DND-41 (cell line): ENCODE data around the gene PMFBP1.

ENCODE experiments used
- ATAC-seq: fragments of 200-7000 bp; cut with Tn5 transposase; 3 replicates; pipeline ENCODE4 v1.9.1; 2021; ENCODE audit warnings: low read depth; ENCODE audit not compliant: insufficient read depth
- DNase-seq: peaks from one replicate; pipeline ENCODE4 v3.0.0-alpha.2; 2020
- H2AFZ ChIP-seq: 2 replicates; pipeline ENCODE4 v1.6.0; 2012; ENCODE audit warnings: low read depth, low read length
- H3K27ac ChIP-seq: 2 replicates; pipeline ENCODE4 v1.5.1; 2012; ENCODE audit warnings: low read length, inconsistent platforms
- H3K27me3 ChIP-seq: fragments of 200-600 bp; sonication (generic); 2 replicates; pipeline ENCODE4 v1.6.0; 2012; ENCODE audit warnings: low read length, mild to moderate bottlenecking, inconsistent platforms; ENCODE audit not compliant: insufficient read depth, poor library complexity
- H3K36me3 ChIP-seq: 2 replicates; pipeline ENCODE4 v1.5.1; 2012; ENCODE audit warnings: low read length, inconsistent platforms; ENCODE audit not compliant: insufficient read depth
- H3K4me1 ChIP-seq: 2 replicates; pipeline ENCODE4 v1.5.1; 2012; ENCODE audit warnings: mild to moderate bottlenecking, low read length; ENCODE audit not compliant: insufficient read depth
- H3K4me2 ChIP-seq: 2 replicates; pipeline ENCODE4 v1.6.0; 2012; ENCODE audit warnings: mild to moderate bottlenecking, moderate library complexity, low read length, inconsistent platforms; ENCODE audit not compliant: insufficient read depth
- H3K4me3 ChIP-seq, 2 experiments: fragments of 200-600 bp in 1 of 2; shearing (Covaris generic) in 1 of 2; 2 replicates each; pipeline ENCODE4 v1.5.1; 2012 to 2016; ENCODE audit warnings: inconsistent platforms in 2 of 2, low read length in 2 of 2, mild to moderate bottlenecking in 2 of 2, low read depth in 1 of 2, moderate library complexity in 1 of 2
- H3K79me2 ChIP-seq: 2 replicates; pipeline ENCODE4 v1.6.0; 2012; ENCODE audit warnings: low read length, inconsistent platforms; ENCODE audit not compliant: insufficient read depth
- H3K9ac ChIP-seq: 2 replicates; pipeline ENCODE4 v1.6.0; 2012; ENCODE audit warnings: low read depth, mild to moderate bottlenecking, inconsistent platforms, low read length, moderate library complexity
- H3K9me3 ChIP-seq: 2 replicates; pipeline ENCODE4 v1.5.1; 2012; ENCODE audit warnings: low read length, moderate library complexity, mild to moderate bottlenecking, inconsistent platforms; ENCODE audit not compliant: insufficient read depth, severe bottlenecking
- H4K20me1 ChIP-seq: 2 replicates; pipeline ENCODE4 v1.6.0; 2012; ENCODE audit warnings: low read length; ENCODE audit not compliant: insufficient read depth
- CTCF ChIP-seq: IDR thresholded peaks from 2 replicates; pipeline ENCODE4 v1.5.1; 2012; ENCODE audit warnings: borderline replicate concordance, low read length, moderate library complexity, mild to moderate bottlenecking; ENCODE audit not compliant: poor library complexity, severe bottlenecking; ENCODE audit errors: extremely low read depth
- EZH2 ChIP-seq: IDR thresholded peaks from 3 replicates; pipeline ENCODE4 v1.6.1; 2012; ENCODE audit warnings: borderline replicate concordance, low read depth, mild to moderate bottlenecking, moderate library complexity, low read length, inconsistent platforms; ENCODE audit not compliant: severe bottlenecking

Gene PMFBP1

GRCh38 chr16:72138064-72138572 is 33.8 kb downstream of the PMFBP1 start:
- H3K4me3 ChIP-seq: no peak overlapping the region
- no peaks in the 10 kb centered on the region for H3K27me3 ChIP-seq
- no peak overlapping the region for H2AFZ ChIP-seq
- TF ChIP-seq CTCF (no peak), EZH2 (no peak)
- H3K27ac ChIP-seq: no peak overlapping the region
- H3K4me1 ChIP-seq: no peaks in the 10 kb centered on the region
- H3K36me3 ChIP-seq: no peaks in the 10 kb centered on the region
- DNase-seq (no peak), ATAC-seq (no peak)
- no peaks in the 10 kb centered on the region for H3K79me2 ChIP-seq
- no peak overlapping the region for H3K9ac ChIP-seq
- no peaks in the 10 kb centered on the region for H4K20me1 ChIP-seq
- H3K9me3 ChIP-seq: no peaks in the 10 kb centered on the region
- no peak overlapping the region for H3K4me2 ChIP-seq

DNA sequence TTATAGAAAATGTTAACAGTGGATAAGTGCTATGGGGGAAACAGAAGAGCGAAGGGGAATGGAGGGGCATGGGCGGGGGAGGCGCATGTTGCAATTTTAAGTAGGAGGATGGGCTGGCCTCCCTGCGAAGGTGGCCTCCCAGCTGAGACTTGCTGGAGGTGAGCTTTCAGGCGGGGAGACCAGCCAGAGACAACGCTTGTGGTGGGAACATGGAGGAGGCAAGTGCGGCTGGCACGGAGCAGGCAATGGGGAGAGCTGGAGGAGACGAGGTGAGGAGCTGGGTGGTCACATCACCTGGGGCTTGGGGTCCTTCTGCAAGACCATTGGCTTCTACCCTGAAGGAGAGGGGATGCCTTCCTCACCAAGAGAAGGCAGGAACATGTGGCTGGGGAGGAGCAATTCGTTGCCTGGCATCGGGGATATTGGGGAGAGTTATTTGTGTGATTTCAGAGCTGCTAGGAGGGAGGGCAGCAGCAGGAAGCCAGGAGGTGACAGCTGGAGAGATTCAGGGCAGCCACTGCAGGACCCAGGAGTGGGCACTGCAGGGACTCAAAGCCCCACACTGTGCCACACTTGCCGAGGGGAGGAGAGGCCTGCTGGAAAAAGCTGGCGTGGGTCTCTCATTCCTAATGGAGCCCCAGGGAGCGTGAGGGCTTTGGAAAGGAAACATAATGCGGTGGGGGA is 34.4 kb downstream of the PMFBP1 start:
- Histone ChIP-seq H2AFZ (no peak overlapping the region), H3K9me3 (no peaks in the 10 kb centered on the region), H3K4me3 (no peak overlapping the region), H4K20me1 (no peaks in the 10 kb centered on the region), H3K79me2 (no peaks in the 10 kb centered on the region), H3K27me3 (no peaks in the 10 kb centered on the region), H3K9ac (no peak overlapping the region), H3K36me3 (no peaks in the 10 kb centered on the region), H3K4me1 (no peaks in the 10 kb centered on the region), H3K4me2 (no peak overlapping the region), H3K27ac (no peak overlapping the region)
- no peak for DNase-seq
- TF ChIP-seq CTCF (no peak), EZH2 (no peak)
- ATAC-seq: no peak

- no peak overlapping the region for H3K27ac ChIP-seq
- no peak overlapping the region for H3K4me2 ChIP-seq
- no peaks in the 10 kb centered on the region for H3K36me3 ChIP-seq
- DNase-seq (no peak), ATAC-seq (no peak)
- H3K9ac ChIP-seq: no peak overlapping the region
- H3K27me3 ChIP-seq: no peaks in the 10 kb centered on the region
- H3K79me2 ChIP-seq: no peaks in the 10 kb centered on the region
- H3K9me3 ChIP-seq: no peaks in the 10 kb centered on the region
- no peaks in the 10 kb centered on the region for H3K4me1 ChIP-seq
- no peak overlapping the region for H2AFZ ChIP-seq
- H4K20me1 ChIP-seq: no peaks in the 10 kb centered on the region
- H3K4me3 ChIP-seq: no peak overlapping the region
- no peak for TF ChIP-seq EZH2
- no peak for TF ChIP-seq CTCF
Measured at GRCh38 chr16:72134507-72134906, 37.4 kb downstream of the PMFBP1 start.

GRCh38 chr16:72132726-72133125 is 39.2 kb downstream of the PMFBP1 start:
- no peak overlapping the region for H3K9ac ChIP-seq
- no peaks in the 10 kb centered on the region for H3K79me2 ChIP-seq
- H3K4me1 ChIP-seq: no peaks in the 10 kb centered on the region
- H3K36me3 ChIP-seq: no peaks in the 10 kb centered on the region
- no peaks in the 10 kb centered on the region for H4K20me1 ChIP-seq
- no peak for DNase-seq
- H3K4me3 ChIP-seq: no peak overlapping the region
- no peak overlapping the region for H3K4me2 ChIP-seq
- H3K9me3 ChIP-seq: no peaks in the 10 kb centered on the region
- TF ChIP-seq EZH2 (no peak), CTCF (no peak)
- no peak overlapping the region for H3K27ac ChIP-seq
- H3K27me3 ChIP-seq: no peaks in the 10 kb centered on the region
- no peak for ATAC-seq
- no peak overlapping the region for H2AFZ ChIP-seq
